Colonic mucosa (tissue), 4 donors: ENCODE results near the gene SATB1. TPM values are rescaled to one million over a fixed set of nuclear protein-coding genes. Genes with fewer than 3 reads are reported as not detected.

Experiments used
- DNase-seq: peaks from one replicate; pipeline ENCODE4 v3.0.0-alpha.2; 2020
- H3K27ac ChIP-seq: fragments of 200-600 bp; one replicate; pipeline ENCODE4 v1.8.0; 2021
- H3K27me3 ChIP-seq: fragments of 200-600 bp; one replicate; pipeline ENCODE4 v1.8.0; 2021
- H3K36me3 ChIP-seq: fragments of 200-600 bp; one replicate; pipeline ENCODE4 v1.8.0; 2021
- H3K4me1 ChIP-seq: fragments of 200-600 bp; one replicate; pipeline ENCODE4 v1.8.0; 2021; ENCODE audit warnings: mild to moderate bottlenecking
- H3K4me3 ChIP-seq: fragments of 200-600 bp; one replicate; pipeline ENCODE4 v1.8.0; 2021
- H3K9ac ChIP-seq, 2 donors: one replicate each; pipeline ENCODE4 v1.7.0; 2013; ENCODE audit warnings: control low read depth in 2 of 2, low read depth in 2 of 2, low read length in 2 of 2
- H3K9me3 ChIP-seq: fragments of 200-600 bp; one replicate; pipeline ENCODE4 v1.8.0; 2021
- CTCF ChIP-seq: fragments of 200-600 bp; IDR thresholded peaks from one replicate; pipeline ENCODE4 v1.8.0; 2022; ENCODE audit warnings: antibody characterized with exemption, mild to moderate bottlenecking
- intact Hi-C: fragments of 100-400 bp; cut with DNase I; formaldehyde crosslinking; loops from one replicate; pipeline ENCODE4 v1.14.1; 2022
- total RNA-seq, 2 donors: library from RNA; stranded (reverse); fragmentation: NEBNext Ultra II Directional in 1 of 2; extraction: Animal tissue kit (Norgen Biotek cat#: 25700) in 1 of 2; gene quantifications; one replicate each; pipeline ENCODE4 v1.2.1, GENCODE V29; 2021
- donor health status: healthy.
- donor health status: DM: no; HTN: no; CAD: no.
- donor health status: DM: no; HTN: no; CAD: no.

Gene SATB1
- total RNA-seq, 2 donors from 2014 or later: 16.0 to 33.0 TPM

DNA sequence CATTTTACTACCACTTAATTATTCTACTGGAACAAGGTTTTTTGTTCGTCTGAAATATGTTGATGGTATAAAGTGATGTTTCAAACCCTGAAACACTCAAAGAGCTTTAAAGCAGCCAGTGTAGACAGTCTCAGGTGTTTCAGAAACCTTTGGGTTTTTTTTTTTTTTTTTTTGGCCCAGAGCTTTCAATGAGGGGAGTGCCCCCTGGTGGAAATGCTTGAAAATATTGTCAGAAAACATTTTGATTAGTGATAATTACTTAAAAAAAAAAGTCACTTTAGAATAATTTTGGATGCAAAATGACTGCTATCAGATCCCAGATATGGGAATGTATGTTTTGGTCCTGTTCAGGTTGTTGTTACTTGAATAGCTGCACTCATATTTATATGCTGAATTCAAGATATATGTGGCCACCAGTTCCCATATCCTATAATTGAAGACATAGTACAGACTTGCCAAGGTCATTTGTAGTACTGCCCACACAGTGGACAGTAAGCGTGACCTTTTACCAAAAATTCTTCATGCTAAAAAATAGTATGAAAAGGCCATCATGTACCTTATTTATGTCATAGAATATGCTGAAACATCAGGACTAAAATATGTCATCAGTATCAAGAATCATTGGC is 35.9 kb downstream of the SATB1 start:
- no peak for DNase-seq
- TF ChIP-seq CTCF: peak; percentile 48

GRCh38 chr3:18386274-18386890 is 38.8 kb downstream of the SATB1 start:
- intact Hi-C loops: no loop called here
- H3K36me3 ChIP-seq: no peaks in the 10 kb centered on the region

More for the DNA sequence above, 35.9 kb downstream of the SATB1 start:
- Histone ChIP-seq H3K4me3 (no peak overlapping the region), H3K27me3 (no peaks in the 10 kb centered on the region), H3K9me3 (no peaks in the 10 kb centered on the region), H3K36me3 (no peaks in the 10 kb centered on the region), H3K9ac (no peak overlapping the region), H3K27ac (no peak overlapping the region), H3K4me1 (no peaks in the 10 kb centered on the region)
- intact Hi-C loops: no loop called here

DNA sequence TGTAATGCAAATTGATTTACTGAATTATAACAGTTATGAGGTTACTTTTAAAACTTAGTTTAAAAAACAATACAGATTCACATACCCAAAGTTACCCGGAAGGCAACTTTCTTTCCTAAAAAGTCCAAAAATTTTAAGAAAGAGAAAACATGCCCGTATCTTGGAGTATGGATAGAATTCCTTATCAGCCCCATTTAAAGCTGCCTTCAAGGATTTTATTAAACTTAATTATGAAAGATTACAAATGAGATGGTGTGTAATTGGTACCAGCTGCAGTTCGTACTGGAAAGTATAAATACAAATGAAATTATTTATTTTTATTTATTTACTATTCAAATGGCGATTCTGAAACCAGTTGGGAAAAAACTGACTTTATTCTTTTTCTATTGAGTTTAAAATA is 39.4 kb downstream of the SATB1 start:
- Histone ChIP-seq H3K9ac (no peak overlapping the region), H3K27ac (no peak overlapping the region), H3K36me3 (no peaks in the 10 kb centered on the region), H3K9me3 (no peaks in the 10 kb centered on the region), H3K4me1 (no peaks in the 10 kb centered on the region), H3K27me3 (no peaks in the 10 kb centered on the region), H3K4me3 (no peak overlapping the region)
- DNase-seq: no peak
- intact Hi-C loops: no loop called here
- TF ChIP-seq CTCF: no peak

More at GRCh38 chr3:18386274-18386890, 38.8 kb downstream of the SATB1 start:
- Histone ChIP-seq H3K9ac (no peak overlapping the region), H3K9me3 (no peaks in the 10 kb centered on the region), H3K27me3 (no peaks in the 10 kb centered on the region), H3K4me3 (no peak overlapping the region), H3K4me1 (no peaks in the 10 kb centered on the region), H3K27ac (no peak overlapping the region)
- DNase-seq: no peak
- no peak for TF ChIP-seq CTCF

- no peak overlapping the region for H3K9ac ChIP-seq
- H3K36me3 ChIP-seq: no peaks in the 10 kb centered on the region
- H3K27ac ChIP-seq: no peak overlapping the region
- TF ChIP-seq CTCF: no peak
- no peaks in the 10 kb centered on the region for H3K27me3 ChIP-seq
- no peaks in the 10 kb centered on the region for H3K9me3 ChIP-seq
- no peak for DNase-seq
- intact Hi-C loops: no loop called here
- H3K4me1 ChIP-seq: no peaks in the 10 kb centered on the region
- no peak overlapping the region for H3K4me3 ChIP-seq
Observed at GRCh38 chr3:18382760-18383369, 42.3 kb downstream of the SATB1 start.

DNA sequence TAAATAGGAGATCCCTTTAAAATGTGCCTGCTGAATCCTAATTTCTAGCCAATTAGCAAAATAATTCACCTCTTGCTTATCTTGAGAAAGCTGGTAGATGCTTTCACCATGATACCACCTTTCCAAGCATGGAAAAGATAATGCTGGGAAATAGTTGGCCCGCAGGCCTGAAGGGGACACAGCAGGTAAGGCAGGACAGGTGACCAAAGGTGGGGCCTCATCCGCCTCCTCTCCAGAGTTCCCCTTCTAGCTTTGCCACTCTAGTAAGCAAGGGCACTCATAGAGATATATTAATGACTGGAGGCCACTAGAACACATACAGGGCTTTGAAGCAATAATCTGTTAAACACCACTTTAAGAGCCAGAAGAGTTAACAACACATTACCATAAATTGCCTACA is 45.5 kb downstream of the SATB1 start:
- no peak for TF ChIP-seq CTCF
- H3K9me3 ChIP-seq: no peaks in the 10 kb centered on the region
- H3K4me1 ChIP-seq: no peaks in the 10 kb centered on the region
- H3K4me3 ChIP-seq: no peak overlapping the region
- H3K27ac ChIP-seq: no peak overlapping the region
- intact Hi-C loops: no loop called here
- H3K27me3 ChIP-seq: no peaks in the 10 kb centered on the region
- H3K36me3 ChIP-seq: peaks cover 4% of the 10 kb centered on the region
- DNase-seq: no peak
- H3K9ac ChIP-seq: no peak overlapping the region
